SK-N-SH treated with all-trans-retinoic acid at 6 μM for 48 hours (cell line): ENCODE measurements around the gene NFU1.

Experiments used
- PATZ1 ChIP-seq: fragments of 250-450 bp; sonication (Bioruptor Pico); IDR thresholded peaks from 2 replicates; pipeline ENCODE4 v1.8.0; 2020; ENCODE audit warnings: mild to moderate bottlenecking, moderate library complexity, borderline replicate concordance
- POU6F1 ChIP-seq: fragments of 250-450 bp; sonication (Bioruptor Pico); IDR thresholded peaks from 2 replicates; pipeline ENCODE4 v1.8.0; 2021; ENCODE audit warnings: low read depth, mild to moderate bottlenecking, moderate library complexity, borderline replicate concordance
- PPARA ChIP-seq: fragments of 250-450 bp; sonication (Bioruptor Pico); IDR thresholded peaks from 2 replicates; pipeline ENCODE4 v1.5.0; 2020; ENCODE audit warnings: mild to moderate bottlenecking, borderline replicate concordance
- SNAI2 ChIP-seq: fragments of 250-450 bp; sonication (Bioruptor Pico); IDR thresholded peaks from 2 replicates; pipeline ENCODE4 v1.5.0; 2020; ENCODE audit warnings: mild to moderate bottlenecking, moderate library complexity
- TCF4 ChIP-seq: fragments of 250-450 bp; sonication (Bioruptor Pico); IDR thresholded peaks from 2 replicates; pipeline ENCODE4 v1.8.0; 2021; ENCODE audit warnings: mild to moderate bottlenecking, moderate library complexity, borderline replicate concordance
- TOX ChIP-seq: fragments of 250-450 bp; sonication (Bioruptor Pico); IDR thresholded peaks from 2 replicates; pipeline ENCODE4 v1.8.0; 2021; ENCODE audit warnings: mild to moderate bottlenecking, moderate library complexity, borderline replicate concordance
- ZFP3 ChIP-seq: fragments of 250-450 bp; sonication (Bioruptor Pico); IDR thresholded peaks from 2 replicates; pipeline ENCODE4 v1.5.0; 2020; ENCODE audit warnings: mild to moderate bottlenecking, moderate library complexity
- ZFP30 ChIP-seq: fragments of 450-650 bp; formaldehyde crosslinking; IDR thresholded peaks from 2 replicates; pipeline ENCODE4 v1.5.0; 2022; ENCODE audit warnings: mild to moderate bottlenecking, moderate library complexity

DNA sequence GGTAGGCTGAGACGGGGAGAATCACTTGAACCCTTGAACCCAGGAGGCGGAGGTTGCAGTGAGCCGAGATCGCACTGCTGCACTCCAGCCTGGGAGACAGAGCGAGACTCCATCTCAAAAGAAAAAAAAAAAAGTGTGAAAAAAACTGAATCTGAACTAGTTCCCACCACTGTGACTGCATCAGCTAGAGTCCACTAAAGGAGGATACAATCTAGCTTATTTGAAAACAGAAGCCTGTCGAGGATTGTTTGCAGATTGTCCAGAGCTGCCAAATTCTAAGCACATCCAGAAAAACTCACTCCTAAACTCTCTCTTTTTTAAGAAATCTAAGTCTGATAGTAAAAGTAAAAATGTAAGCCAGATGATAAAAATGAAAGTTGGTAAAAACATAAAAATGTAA lies 60.8 kb downstream of the NFU1 start:
- TF ChIP-seq PATZ1 (CRISPR knock-in tag) (no peak), SNAI2 (CRISPR knock-in tag) (no peak), TOX (CRISPR knock-in tag) (no peak), PPARA (CRISPR knock-in tag) (no peak), POU6F1 (CRISPR knock-in tag) (no peak), ZFP3 (CRISPR knock-in tag) (no peak), TCF4 (no peak), ZFP30 (no peak)
